Peyer's patch (tissue), 4 donors: ENCODE data around the gene ITSN1. TPM values are rescaled to one million over a fixed set of nuclear protein-coding genes. Genes with fewer than 3 reads are reported as not detected.

Experiments used
- DNase-seq, 3 donors: peaks; one replicate each; pipeline ENCODE4 v3.0.0-alpha.2; 2017 to 2019
- H3K27ac ChIP-seq, 4 donors: fragments of 200-600 bp; sonication (generic); one replicate each; pipeline ENCODE4 v1.5.1; 2016 to 2019
- H3K27me3 ChIP-seq, 2 donors: fragments of 200-600 bp; sonication (generic); one replicate each; pipeline ENCODE4 v1.5.1; 2019
- H3K36me3 ChIP-seq, 3 donors: fragments of 200-600 bp; sonication (generic); one replicate each; pipeline ENCODE4 v1.5.1; 2016 to 2019
- H3K4me1 ChIP-seq, 4 donors: fragments of 200-600 bp; sonication (generic); one replicate each; pipeline ENCODE4 v1.5.1; 2016 to 2019
- H3K4me3 ChIP-seq, 4 donors: fragments of 200-600 bp; sonication (generic); 1 replicate in 3 of 4; 2 replicates in 1 of 4; pipeline ENCODE4 v1.5.1; 2016 to 2019; ENCODE audit warnings: mild to moderate bottlenecking in 1 of 4
- H3K9me3 ChIP-seq, 4 donors: fragments of 200-600 bp; sonication (generic); one replicate each; pipeline ENCODE4 v1.5.1; 2016 to 2019; ENCODE audit warnings: mild to moderate bottlenecking in 1 of 4
- POLR2A ChIP-seq, 2 donors: fragments of 450-650 bp; IDR thresholded peaks; one replicate each; pipeline ENCODE4 v1.5.1; 2017; ENCODE audit warnings: antibody characterized with exemption in 2 of 2, mild to moderate bottlenecking in 2 of 2, moderate library complexity in 2 of 2
- total RNA-seq, 4 donors: library from RNA; depleted of rRNA; stranded (reverse); fragments of >200 nt; gene quantifications; one replicate each; pipeline ENCODE4 v1.1.0, GENCODE V29; 2016
- TF ChIP-seq, protein P1 (sequence below), 6 experiments: fragments of 450-650 bp in 4 of 6; fragments of 200-600 bp in 2 of 6; sonication (generic) in 1 of 6; IDR thresholded peaks; one replicate each; pipeline ENCODE4 v1.5.1; 2017 to 2019; ENCODE audit warnings: antibody characterized with exemption in 6 of 6, mild to moderate bottlenecking in 3 of 6, moderate library complexity in 1 of 6

The ITSN1 gene
- total RNA-seq, 4 donors from 2014 or later: 41.0 to 56.9 (median 49.5) TPM

DNA sequence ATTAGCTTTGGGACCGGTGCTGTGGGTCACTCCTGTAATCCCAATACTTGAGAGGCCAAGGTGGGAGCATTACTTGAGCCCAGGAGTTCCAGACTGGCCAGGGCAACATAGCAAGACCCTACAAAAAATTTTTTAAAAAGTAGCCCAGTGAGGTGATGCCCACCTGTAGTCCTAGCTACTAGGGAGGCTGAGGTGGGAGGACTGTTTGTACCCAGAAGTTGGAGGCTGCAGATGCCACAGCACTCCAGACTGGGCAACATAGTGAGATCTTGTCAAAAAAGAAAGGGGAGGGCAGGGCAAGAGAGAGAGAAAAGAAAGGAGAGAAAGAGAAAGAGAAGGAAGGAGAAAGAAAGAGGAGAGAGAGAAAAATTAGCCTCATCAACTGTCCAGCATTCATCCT lies 6.3 kb downstream of the ITSN1 start:
- no peak overlapping the region for H3K4me3 ChIP-seq
- no peak for DNase-seq
- no peaks in the 10 kb centered on the region for H3K36me3 ChIP-seq
- TF ChIP-seq, protein P1, sequence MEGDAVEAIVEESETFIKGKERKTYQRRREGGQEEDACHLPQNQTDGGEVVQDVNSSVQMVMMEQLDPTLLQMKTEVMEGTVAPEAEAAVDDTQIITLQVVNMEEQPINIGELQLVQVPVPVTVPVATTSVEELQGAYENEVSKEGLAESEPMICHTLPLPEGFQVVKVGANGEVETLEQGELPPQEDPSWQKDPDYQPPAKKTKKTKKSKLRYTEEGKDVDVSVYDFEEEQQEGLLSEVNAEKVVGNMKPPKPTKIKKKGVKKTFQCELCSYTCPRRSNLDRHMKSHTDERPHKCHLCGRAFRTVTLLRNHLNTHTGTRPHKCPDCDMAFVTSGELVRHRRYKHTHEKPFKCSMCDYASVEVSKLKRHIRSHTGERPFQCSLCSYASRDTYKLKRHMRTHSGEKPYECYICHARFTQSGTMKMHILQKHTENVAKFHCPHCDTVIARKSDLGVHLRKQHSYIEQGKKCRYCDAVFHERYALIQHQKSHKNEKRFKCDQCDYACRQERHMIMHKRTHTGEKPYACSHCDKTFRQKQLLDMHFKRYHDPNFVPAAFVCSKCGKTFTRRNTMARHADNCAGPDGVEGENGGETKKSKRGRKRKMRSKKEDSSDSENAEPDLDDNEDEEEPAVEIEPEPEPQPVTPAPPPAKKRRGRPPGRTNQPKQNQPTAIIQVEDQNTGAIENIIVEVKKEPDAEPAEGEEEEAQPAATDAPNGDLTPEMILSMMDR (IDR thresholded peaks at IDR 0.05): no peak
- no peak for TF ChIP-seq POLR2A (IDR thresholded peaks at IDR 0.05)
- H3K27ac ChIP-seq: no peak overlapping the region
- H3K9me3 ChIP-seq: no peaks in the 10 kb centered on the region
- H3K4me1 ChIP-seq: peaks cover 0 to 20% (median under 1%) of the 10 kb centered on the region in 4 donors
- H3K27me3 ChIP-seq: no peaks in the 10 kb centered on the region

DNA sequence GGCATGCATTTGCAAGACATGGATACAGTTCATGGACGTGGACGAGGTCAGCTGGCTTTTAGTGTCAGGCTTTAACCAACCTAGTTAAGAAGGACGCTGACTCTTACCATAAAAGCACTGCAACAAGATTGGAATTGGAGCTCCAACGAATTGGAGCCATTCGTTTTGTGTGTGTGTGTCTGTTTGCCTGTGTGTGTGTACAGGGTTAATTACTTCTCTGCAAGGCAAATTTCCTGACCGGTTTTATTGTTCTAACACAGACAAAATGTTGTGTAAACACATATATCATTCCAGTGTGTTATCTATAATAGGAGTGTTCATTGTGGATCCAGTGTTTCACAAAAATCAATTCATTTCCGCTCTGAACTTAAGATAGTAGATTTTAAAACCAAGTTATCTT lies 7.9 kb downstream of the ITSN1 start:
- DNase-seq: no peak
- no peaks in the 10 kb centered on the region for H3K36me3 ChIP-seq
- no peaks in the 10 kb centered on the region for H3K27me3 ChIP-seq
- peaks cover 0 to 6% (median 0%) of the 10 kb centered on the region in 4 donors for H3K4me1 ChIP-seq
- H3K9me3 ChIP-seq: no peaks in the 10 kb centered on the region
- no peak overlapping the region for H3K4me3 ChIP-seq
- no peak for TF ChIP-seq POLR2A (IDR thresholded peaks at IDR 0.05)
- TF ChIP-seq, protein P1 (IDR thresholded peaks at IDR 0.05): no peak
- no peak overlapping the region for H3K27ac ChIP-seq

DNA sequence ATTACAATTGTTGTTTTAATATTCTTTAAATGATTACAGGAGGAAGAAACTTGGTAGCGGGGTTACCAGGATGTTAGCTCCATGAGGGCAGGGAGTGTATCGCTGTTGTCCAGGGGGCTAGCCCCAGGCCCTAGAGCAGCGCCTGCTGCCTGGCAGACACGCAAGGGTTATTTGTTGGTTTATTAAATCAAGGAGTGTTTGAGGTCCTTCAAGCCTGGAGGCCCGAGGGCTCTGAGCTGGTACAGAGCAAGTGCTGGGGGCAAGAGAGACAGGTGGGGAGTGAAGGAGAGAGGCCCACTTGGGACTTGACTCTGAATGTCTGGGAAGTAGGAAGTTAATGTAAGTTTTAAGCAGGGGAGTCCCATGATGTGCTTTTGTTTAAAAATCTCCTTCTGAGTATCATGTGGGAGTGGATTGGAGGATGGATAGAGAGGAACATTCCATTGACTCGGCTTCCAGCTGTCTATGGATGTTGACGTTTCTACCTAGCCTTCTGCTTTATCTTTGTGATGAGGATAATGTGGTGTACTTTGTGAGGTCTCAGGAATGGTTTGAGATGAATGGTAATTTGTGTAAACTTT lies 8.7 kb downstream of the ITSN1 start:
- Histone ChIP-seq H3K9me3 (no peaks in the 10 kb centered on the region), H3K4me3 (no peak overlapping the region), H3K36me3 (no peaks in the 10 kb centered on the region), H3K27me3 (no peaks in the 10 kb centered on the region), H3K27ac (no peak overlapping the region), H3K4me1 (peaks cover 0 to 10% (median 0%) of the 10 kb centered on the region in 4 donors)
- TF ChIP-seq POLR2A (IDR thresholded peaks at IDR 0.05): no peak
- TF ChIP-seq, protein P1 (IDR thresholded peaks at IDR 0.05): no peak
- no peak for DNase-seq

DNA sequence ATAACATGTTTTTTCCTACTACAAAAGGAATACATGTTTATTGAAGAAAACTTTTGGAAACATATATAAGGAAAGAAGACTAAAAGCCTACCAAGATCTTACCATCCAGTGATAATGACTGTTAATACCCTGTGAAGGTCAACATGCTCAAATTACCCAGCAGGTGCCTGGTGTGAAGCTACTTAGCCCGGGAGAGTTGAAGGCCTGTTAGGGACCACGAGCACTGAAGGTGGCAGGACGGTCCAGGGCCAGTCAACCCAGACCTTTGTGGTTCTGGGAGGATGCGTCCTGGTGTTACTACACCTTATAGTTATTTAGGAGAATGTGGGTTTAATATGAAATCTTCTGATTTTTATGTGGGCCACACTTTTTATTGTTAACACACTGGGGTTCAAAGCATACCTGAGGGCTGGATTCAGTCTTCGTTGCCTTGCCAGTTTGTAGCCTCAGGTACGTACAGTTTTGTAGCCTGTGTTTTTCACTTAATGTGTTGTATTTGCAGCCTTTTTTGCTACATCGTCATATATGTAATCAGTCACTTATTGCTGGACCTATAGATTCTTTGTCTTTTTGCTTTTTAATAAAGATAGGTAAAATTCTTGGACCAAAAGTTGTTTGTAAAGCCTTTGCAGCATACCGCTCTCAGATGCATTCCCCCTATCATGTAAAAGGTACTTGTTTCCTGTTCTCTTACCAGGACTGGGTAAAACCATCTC lies 9.8 kb downstream of the ITSN1 start:
- H3K36me3 ChIP-seq: no peaks in the 10 kb centered on the region
- no peak for DNase-seq
- TF ChIP-seq POLR2A (IDR thresholded peaks at IDR 0.05): no peak
- TF ChIP-seq, protein P1 (IDR thresholded peaks at IDR 0.05): no peak
- no peaks in the 10 kb centered on the region for H3K9me3 ChIP-seq
- H3K4me3 ChIP-seq: no peak overlapping the region
- H3K4me1 ChIP-seq: peaks cover 0 to 20% (median 0%) of the 10 kb centered on the region in 4 donors
- no peaks in the 10 kb centered on the region for H3K27me3 ChIP-seq
- H3K27ac ChIP-seq: no peak overlapping the region

DNA sequence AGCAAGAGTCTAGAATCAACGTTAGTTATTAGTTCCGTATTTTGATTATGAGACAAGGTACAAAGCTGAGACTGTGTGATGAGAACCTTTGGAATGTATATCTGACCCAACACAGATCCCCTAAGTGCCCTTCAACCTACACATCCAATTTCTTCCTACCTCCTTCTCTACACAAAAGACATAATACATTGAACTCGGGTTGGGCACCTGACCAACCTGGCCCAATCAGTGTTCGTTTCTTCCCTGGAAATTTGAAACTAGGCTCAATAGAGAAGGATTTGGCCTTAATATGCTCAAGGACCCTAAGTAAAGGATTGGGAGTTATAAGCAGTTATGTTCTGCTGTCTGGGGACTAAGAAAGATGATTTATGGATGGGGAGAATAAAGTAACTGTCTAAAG lies 12.1 kb downstream of the ITSN1 start:
- TF ChIP-seq POLR2A (IDR thresholded peaks at IDR 0.05): no peak
- TF ChIP-seq, protein P1 (IDR thresholded peaks at IDR 0.05): no peak
- peaks cover 0 to 34% (median 1%) of the 10 kb centered on the region in 4 donors for H3K4me1 ChIP-seq
- no peaks in the 10 kb centered on the region for H3K36me3 ChIP-seq
- no peak overlapping the region for H3K27ac ChIP-seq
- no peak overlapping the region for H3K4me3 ChIP-seq
- H3K27me3 ChIP-seq: no peaks in the 10 kb centered on the region
- no peaks in the 10 kb centered on the region for H3K9me3 ChIP-seq
- no peak for DNase-seq
